Parathyroid adenoma (tissue), 2 donors: Measurements from ENCODE around the gene LCE2B.

Experiments used
- H2AFZ ChIP-seq: fragments of 300-600 bp; sonication (generic); one replicate; pipeline ENCODE4 v1.7.0; 2017; ENCODE audit warnings: antibody characterized with exemption, mild to moderate bottlenecking
- H3K27ac ChIP-seq: fragments of 300-600 bp; sonication (generic); one replicate; pipeline ENCODE4 v1.7.0; 2017
- H3K27me3 ChIP-seq: fragments of 300-600 bp; sonication (generic); one replicate; pipeline ENCODE4 v1.7.0; 2017; ENCODE audit warnings: low read length; ENCODE audit not compliant: control insufficient read depth, insufficient read depth
- H3K36me3 ChIP-seq: fragments of 300-600 bp; sonication (generic); one replicate; pipeline ENCODE4 v1.7.0; 2017; ENCODE audit warnings: low read length; ENCODE audit not compliant: control insufficient read depth, insufficient read depth
- H3K4me1 ChIP-seq: fragments of 300-600 bp; sonication (generic); one replicate; pipeline ENCODE4 v1.7.0; 2017; ENCODE audit warnings: control low read depth
- H3K4me2 ChIP-seq: fragments of 300-600 bp; sonication (generic); one replicate; pipeline ENCODE4 v1.7.0; 2017; ENCODE audit warnings: low read length
- H3K4me3 ChIP-seq: fragments of 300-600 bp; sonication (generic); one replicate; pipeline ENCODE4 v1.7.0; 2017; ENCODE audit warnings: low read depth, low read length
- H3K79me2 ChIP-seq: fragments of 300-600 bp; sonication (generic); one replicate; pipeline ENCODE4 v1.7.0; 2017; ENCODE audit warnings: control low read depth
- H3K9ac ChIP-seq: fragments of 300-600 bp; sonication (generic); one replicate; pipeline ENCODE4 v1.7.0; 2017; ENCODE audit warnings: mild to moderate bottlenecking
- H3K9me3 ChIP-seq: fragments of 300-600 bp; sonication (generic); one replicate; pipeline ENCODE4 v1.7.0; 2017; ENCODE audit warnings: low read length; ENCODE audit not compliant: control insufficient read depth
- CTCF ChIP-seq: fragments of 300-600 bp; sonication (generic); IDR thresholded peaks from one replicate; pipeline ENCODE4 v1.7.0; 2017; ENCODE audit warnings: antibody characterized with exemption, mild to moderate bottlenecking
- donor health status: primary hyperparathyroidism.

LCE2B gene

GRCh38 chr1:152718238-152718637 is 32.3 kb downstream of the LCE2B start:
- Histone ChIP-seq H3K4me1 (no peaks in the 10 kb centered on the region), H3K27me3 (no peaks in the 10 kb centered on the region), H3K4me3 (no peak overlapping the region), H3K27ac (no peak overlapping the region), H2AFZ (no peak overlapping the region), H3K36me3 (no peaks in the 10 kb centered on the region), H3K9ac (no peak overlapping the region), H3K9me3 (no peaks in the 10 kb centered on the region), H3K4me2 (no peak overlapping the region), H3K79me2 (no peaks in the 10 kb centered on the region)
- no peak for TF ChIP-seq CTCF

- Histone ChIP-seq H3K27ac (no peak overlapping the region), H3K4me3 (no peak overlapping the region), H3K9ac (no peak overlapping the region), H3K79me2 (no peaks in the 10 kb centered on the region), H3K27me3 (no peaks in the 10 kb centered on the region), H3K9me3 (no peaks in the 10 kb centered on the region), H3K4me2 (no peak overlapping the region), H3K36me3 (no peaks in the 10 kb centered on the region), H3K4me1 (no peaks in the 10 kb centered on the region), H2AFZ (no peak overlapping the region)
- no peak for TF ChIP-seq CTCF
These were observed 39.3 kb downstream of the LCE2B start for GRCh38 chr1:152725261-152725660.

GRCh38 chr1:152728986-152729385 is 43.1 kb downstream of the LCE2B start:
- no peak for TF ChIP-seq CTCF
- no peak overlapping the region for H3K4me2 ChIP-seq

GRCh38 chr1:152735648-152736047 is 49.7 kb downstream of the LCE2B start:
- no peaks in the 10 kb centered on the region for H3K27me3 ChIP-seq
- H3K9me3 ChIP-seq, result no peaks in the 10 kb centered on the region
- no peaks in the 10 kb centered on the region for H3K79me2 ChIP-seq
- H3K9ac ChIP-seq, result no peak overlapping the region
- no peaks in the 10 kb centered on the region for H3K36me3 ChIP-seq
- H3K4me1 ChIP-seq, result no peaks in the 10 kb centered on the region
- no peak for TF ChIP-seq CTCF
- H3K4me2 ChIP-seq, result no peak overlapping the region
- H3K27ac ChIP-seq, result no peak overlapping the region
- no peak overlapping the region for H2AFZ ChIP-seq
- H3K4me3 ChIP-seq, result no peak overlapping the region

More at GRCh38 chr1:152728986-152729385, 43.1 kb downstream of the LCE2B start:
- no peak overlapping the region for H3K27ac ChIP-seq
- no peak overlapping the region for H3K9ac ChIP-seq
- H3K79me2 ChIP-seq, result no peaks in the 10 kb centered on the region
- H3K4me1 ChIP-seq, result no peaks in the 10 kb centered on the region
- no peak overlapping the region for H2AFZ ChIP-seq
- no peaks in the 10 kb centered on the region for H3K9me3 ChIP-seq
- H3K27me3 ChIP-seq, result no peaks in the 10 kb centered on the region
- H3K36me3 ChIP-seq, result no peaks in the 10 kb centered on the region
- H3K4me3 ChIP-seq, result no peak overlapping the region
